Ovary (tissue), 9 donors: Measurements from ENCODE around the gene LRIG3. TPM values are rescaled to one million over a fixed set of nuclear protein-coding genes. Genes with fewer than 3 reads are reported as not detected.

ENCODE experiments used
- DNase-seq, 5 donors: peaks; one replicate each; pipeline ENCODE4 v3.0.0-alpha.2; 2019 to 2020
- H3K27ac ChIP-seq, 2 donors: fragments of 200-600 bp; one replicate each; pipeline versions ENCODE4 v1.5.1 to v1.8.0; 2019 to 2022
- H3K27me3 ChIP-seq: fragments of 200-600 bp; one replicate; pipeline ENCODE4 v1.8.0; 2022
- H3K36me3 ChIP-seq: fragments of 200-600 bp; sonication (generic); one replicate; pipeline ENCODE4 v1.5.1; 2019
- H3K4me1 ChIP-seq: one replicate; pipeline ENCODE4 v1.8.1; 2013; ENCODE audit warnings: mild to moderate bottlenecking, moderate library complexity; ENCODE audit not compliant: insufficient read depth
- H3K4me3 ChIP-seq: fragments of 200-600 bp; sonication (generic); one replicate; pipeline ENCODE4 v1.5.1; 2017
- H3K9me3 ChIP-seq, 2 donors: fragments of 200-600 bp in 1 of 2; sonication (generic) in 1 of 2; one replicate each; pipeline versions ENCODE4 v1.5.1 to v1.8.1; 2013 to 2019; ENCODE audit warnings: mild to moderate bottlenecking in 1 of 2, moderate library complexity in 1 of 2
- CTCF ChIP-seq, 3 donors: fragments of 450-650 bp in 2 of 3; fragments of 200-600 bp in 1 of 3; IDR thresholded peaks; one replicate each; pipeline versions ENCODE4 v1.5.1 to v1.8.0; 2016 to 2022; ENCODE audit warnings: antibody characterized with exemption in 3 of 3, mild to moderate bottlenecking in 1 of 3
- EP300 ChIP-seq: sonication (generic); formaldehyde crosslinking; IDR thresholded peaks from one replicate; pipeline ENCODE4 v1.6.1; 2017; ENCODE audit warnings: antibody characterized with exemption
- POLR2A ChIP-seq: fragments of 450-650 bp; IDR thresholded peaks from one replicate; pipeline ENCODE4 v1.6.1; 2017; ENCODE audit warnings: antibody characterized with exemption, mild to moderate bottlenecking, moderate library complexity
- WGBS, 3 donors: extraction: QIAGEN DNeasy Blood & Tissue Kit in 1 of 3; methylation state at CpG; one replicate each; pipeline versions ENCODE4 v1.1.5 to v1.1.7; 2013 to 2017; 5-methylcytosine and 5-hydroxymethylcytosine counted together
- intact Hi-C, 4 donors: fragments of 100-400 bp; cut with DNase I; formaldehyde crosslinking; loops; one replicate each; pipeline versions ENCODE4 v1.11.0 to v1.15.1; 2022 to 2023
- polyA plus RNA-seq, 2 donors: library from polyadenylated mRNA; stranded (reverse); fragments of 200-250 nt in 1 of 2; fragments of 350-450 nt in 1 of 2; fragmentation: Illumina TruSeq in 1 of 2; extraction: RNeasy Lipid Tissue Mini Kit (QIAGEN cat#74804) in 1 of 2; gene quantifications; one replicate each; pipeline ENCODE4 v1.2.3, GENCODE V29; 2013 to 2014
- total RNA-seq, 7 donors: library from RNA; depleted of rRNA in 2 of 7; stranded (reverse); fragments of >200 nt in 2 of 7; fragmentation: NEBNext Ultra II Directional in 3 of 7; extraction: Animal tissue kit (Norgen Biotek cat#: 25700) in 3 of 7; gene quantifications; one replicate each; pipeline versions ENCODE4 v1.1.0 to v1.2.4, GENCODE V29; 2016 to 2023
- donor health status: DM: no; HTN: no; CAD: no; lungs with moderate emphysema.
- donor health status: DM: no; HTN: no; CAD: no.
- donor health status: Bipolar disorder and iron deficiency.
- donor health status: DM: yes; HTN: yes; CAD: no.
- donor health status: DM: no; HTN: no; CAD: no.
- donor health status: DM: yes; HTN: yes; CAD: no.

The LRIG3 gene
- total and polyA plus RNA-seq, 9 donors, result 23.4 to 59.4 (median 27.9) TPM

DNA sequence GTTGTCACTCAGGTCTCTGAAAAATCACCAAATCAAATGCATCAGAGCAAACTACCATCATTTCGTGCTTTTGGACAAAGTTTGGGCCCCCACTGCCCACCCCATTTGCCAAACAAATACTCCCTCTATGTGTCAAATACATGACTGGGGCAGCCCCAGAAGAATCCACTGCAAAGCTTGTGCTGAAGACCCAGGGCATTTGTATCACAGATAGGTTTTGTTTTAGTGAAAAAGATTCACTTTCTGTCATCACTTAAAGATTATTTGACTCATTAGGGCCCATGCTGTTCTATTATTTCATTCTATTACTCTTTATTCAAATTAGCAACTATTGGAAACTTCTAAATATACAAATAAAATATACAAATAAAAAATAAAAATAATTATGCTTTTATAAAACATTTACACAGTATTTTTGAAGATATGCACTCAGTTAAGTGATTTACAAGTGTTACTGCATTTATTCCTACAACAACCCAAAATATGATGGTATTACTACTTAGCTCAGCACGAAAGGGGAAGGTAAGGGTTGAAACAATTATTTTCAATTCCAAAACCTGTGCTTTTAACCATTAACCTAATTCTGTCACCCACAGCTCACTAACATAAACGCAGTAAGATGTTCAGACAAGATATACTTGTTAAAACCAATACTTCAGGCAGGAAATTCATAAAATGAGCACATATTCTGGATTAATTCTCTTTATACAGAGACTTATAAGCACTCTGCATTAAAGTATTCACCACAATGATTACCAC, 36.5 kb downstream of the LRIG3 start:
- no peak for DNase-seq
- no peak overlapping the region for H3K4me3 ChIP-seq
- H3K27ac ChIP-seq, result no peak overlapping the region
- H3K4me1 ChIP-seq, result no peaks in the 10 kb centered on the region
- no peaks in the 10 kb centered on the region for H3K36me3 ChIP-seq
- TF ChIP-seq POLR2A, result no peak
- no peak for TF ChIP-seq EP300
- TF ChIP-seq CTCF (IDR thresholded peaks at IDR 0.05), result no peak
- no peaks in the 10 kb centered on the region for H3K9me3 ChIP-seq
- no peaks in the 10 kb centered on the region for H3K27me3 ChIP-seq
- intact Hi-C loops, result no loop called here
- 80 to 93% (median 90%) methylated on average over 3 of the region's 3 CpGs for WGBS, 3 donors

DNA sequence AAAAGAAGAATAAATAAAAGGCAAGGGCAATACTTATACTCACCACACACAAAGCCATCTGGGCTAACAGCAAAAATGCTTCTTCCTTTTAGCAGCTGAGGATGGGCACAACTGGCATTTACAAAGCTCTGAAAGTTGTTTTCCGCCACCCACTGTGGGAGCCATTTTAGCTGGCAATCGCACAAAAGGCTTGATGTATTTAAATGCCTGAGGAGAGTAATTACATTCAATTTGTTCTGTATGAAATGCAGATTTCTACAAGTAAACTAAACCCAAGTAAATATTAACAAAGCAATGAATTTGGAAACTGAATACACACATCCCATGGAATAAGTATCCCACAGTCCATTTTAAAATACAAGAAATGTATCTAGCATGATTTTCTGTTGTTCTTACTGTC, 37.5 kb downstream of the LRIG3 start:
- TF ChIP-seq CTCF (IDR thresholded peaks at IDR 0.05), result no peak
- no peak for TF ChIP-seq POLR2A
- no peak for TF ChIP-seq EP300
- Histone ChIP-seq H3K9me3 (no peaks in the 10 kb centered on the region), H3K27me3 (no peaks in the 10 kb centered on the region), H3K4me1 (no peaks in the 10 kb centered on the region), H3K36me3 (no peaks in the 10 kb centered on the region), H3K4me3 (no peak overlapping the region), H3K27ac (no peak overlapping the region)
- 96 to 99% (median 98%) methylated on average over 2 of the region's 2 CpGs for WGBS, 3 donors
- intact Hi-C loops, result no loop called here
- no peak for DNase-seq

DNA sequence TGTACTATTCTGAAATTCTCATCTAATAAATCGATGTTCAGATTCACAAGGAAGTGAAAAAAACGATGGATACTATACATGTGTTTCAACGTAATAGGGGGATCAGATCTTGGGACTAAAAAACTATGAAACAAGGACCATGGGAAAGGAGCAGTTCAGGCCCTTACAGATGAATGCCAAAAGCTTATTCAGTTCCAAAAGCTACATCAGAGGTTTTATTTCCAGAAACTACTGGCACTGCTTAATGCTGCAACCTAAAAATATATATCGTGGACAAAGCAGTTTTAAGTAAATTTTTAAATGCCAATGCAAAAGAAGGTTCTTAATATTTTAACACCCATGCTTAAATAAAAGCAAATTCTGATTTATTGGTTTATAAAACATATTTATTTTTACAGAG, 38.5 kb downstream of the LRIG3 start:
- intact Hi-C loops, result no loop called here
- Histone ChIP-seq H3K27ac (no peak overlapping the region), H3K27me3 (no peaks in the 10 kb centered on the region), H3K36me3 (no peaks in the 10 kb centered on the region), H3K4me3 (no peak overlapping the region), H3K9me3 (no peaks in the 10 kb centered on the region), H3K4me1 (no peaks in the 10 kb centered on the region)
- DNase-seq, result no peak
- WGBS, 3 donors, result 75 to 88% (median 87%) methylated on average over 4 of the region's 4 CpGs
- TF ChIP-seq POLR2A, result no peak
- TF ChIP-seq EP300, result no peak
- TF ChIP-seq CTCF (IDR thresholded peaks at IDR 0.05), result no peak

DNA sequence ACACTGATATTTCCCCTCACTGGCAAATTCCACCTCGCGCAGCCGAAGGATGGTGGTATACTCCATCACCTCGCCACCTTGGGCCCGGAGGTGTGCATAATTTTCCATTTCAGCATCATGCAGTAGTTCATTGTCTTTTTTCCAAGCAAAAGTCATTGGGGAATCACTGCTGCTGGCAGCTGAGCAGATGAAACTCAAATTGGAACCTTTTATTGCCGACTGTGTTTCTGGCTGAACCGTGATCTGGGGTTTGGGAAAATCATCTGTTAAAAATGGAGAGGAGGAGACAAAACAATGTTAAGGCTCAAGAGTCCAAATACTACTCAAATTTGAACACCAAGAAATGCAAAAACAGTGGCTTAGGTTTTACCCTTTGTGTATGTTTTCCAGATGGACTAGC, 39.7 kb downstream of the LRIG3 start:
- Histone ChIP-seq H3K36me3 (no peaks in the 10 kb centered on the region), H3K9me3 (no peaks in the 10 kb centered on the region), H3K4me3 (no peak overlapping the region), H3K4me1 (no peaks in the 10 kb centered on the region), H3K27me3 (no peaks in the 10 kb centered on the region), H3K27ac (no peak overlapping the region)
- 82 to 92% (median 90%) methylated on average over 7 of the region's 7 CpGs for WGBS, 3 donors
- intact Hi-C loops, result no loop called here
- TF ChIP-seq EP300 (no peak), CTCF (IDR thresholded peaks at IDR 0.05) (no peak), POLR2A (no peak)
- DNase-seq, result no peak
